GM03348 (cell line): ENCODE results near the gene BRSK2.

Experiments
- DNase-seq: peaks from one replicate; pipeline ENCODE4 v3.0.0; 2012; ENCODE audit warnings: low spot score

BRSK2 gene

DNA sequence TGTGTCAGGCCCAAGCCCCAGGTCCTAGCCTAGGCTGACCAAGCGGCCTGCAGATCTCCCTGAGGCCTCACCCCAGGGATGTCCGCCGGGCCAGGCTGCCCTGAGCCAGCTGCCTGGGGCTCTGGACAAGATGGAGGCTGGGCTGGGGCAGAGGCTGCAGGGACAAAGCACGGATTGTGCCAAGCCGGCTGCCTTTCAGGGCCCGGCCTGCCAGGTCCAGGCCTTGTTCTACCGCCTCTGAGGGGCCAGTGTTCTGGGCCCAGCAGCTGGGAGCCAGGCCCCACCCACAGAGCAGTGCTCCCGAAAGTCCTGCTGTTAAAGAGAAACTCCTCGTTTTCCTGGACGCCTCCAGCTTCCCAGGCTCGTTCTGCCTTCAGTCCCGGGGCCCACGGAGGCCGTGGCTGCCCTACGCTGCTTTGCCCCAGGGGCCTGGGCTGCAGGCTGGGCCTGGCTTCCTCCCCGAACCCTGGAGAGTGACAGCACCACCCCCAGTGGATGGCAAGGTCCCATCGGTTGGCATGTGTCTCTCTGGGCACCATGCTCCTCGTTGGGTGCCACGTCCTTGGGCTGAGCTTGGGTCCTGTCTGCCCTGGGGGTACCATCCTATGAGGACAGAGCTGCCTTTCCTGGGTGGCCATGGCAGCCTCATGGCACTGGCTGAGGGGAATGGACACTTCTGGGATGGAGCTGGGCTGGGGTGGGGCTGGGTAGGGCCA is 7.6 kb downstream of the BRSK2 start:
- no peak for DNase-seq

GRCh38 chr11:1397862-1398527 is 8.3 kb downstream of the BRSK2 start:
- DNase-seq = no peak

GRCh38 chr11:1398528-1399235 is 8.9 kb downstream of the BRSK2 start:
- DNase-seq = no peak

- no peak for DNase-seq
Measured at GRCh38 chr11:1399386-1400316, 9.9 kb downstream of the BRSK2 start.

DNA sequence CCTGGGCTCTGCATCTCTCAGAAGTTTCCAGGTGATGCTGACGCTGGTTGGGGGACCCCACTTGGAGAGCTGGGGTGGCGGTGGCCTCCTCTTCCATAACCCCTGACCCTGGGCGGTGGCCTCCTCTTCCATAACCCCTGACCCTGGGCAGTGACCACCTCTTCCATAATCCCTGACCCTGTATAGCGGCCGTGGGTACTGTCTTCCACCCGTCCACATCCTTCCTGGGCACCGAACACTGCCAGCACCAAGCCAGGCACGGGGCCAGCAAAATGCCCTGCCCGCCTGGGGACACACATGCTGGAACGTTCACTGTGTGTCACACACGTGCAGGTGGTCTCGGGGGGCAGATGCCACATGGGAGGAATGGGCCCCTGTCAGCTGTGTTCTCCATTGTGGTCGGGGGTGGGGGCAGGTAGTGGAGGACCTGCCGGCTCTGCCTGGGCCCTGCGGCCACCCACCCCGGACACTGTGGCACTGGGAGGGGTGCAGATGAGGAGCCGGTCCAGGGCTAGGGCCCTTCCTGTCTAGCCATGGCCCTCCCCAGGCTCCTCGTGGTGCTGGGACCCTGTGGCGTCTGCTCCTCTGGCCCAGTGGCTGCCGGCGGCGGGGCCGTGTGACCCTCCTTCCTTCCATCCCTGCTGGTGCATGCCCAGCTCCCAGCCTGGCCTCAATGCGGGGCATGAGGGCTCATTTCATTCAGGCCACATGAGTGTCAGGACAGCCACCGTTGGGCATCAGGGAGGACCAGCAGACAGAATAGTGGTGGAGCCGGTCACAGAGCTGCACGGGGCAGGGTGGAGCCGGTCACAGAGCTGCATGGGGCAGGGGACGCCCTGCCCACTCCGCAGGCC is 10.8 kb downstream of the BRSK2 start:
- DNase-seq = no peak

DNA sequence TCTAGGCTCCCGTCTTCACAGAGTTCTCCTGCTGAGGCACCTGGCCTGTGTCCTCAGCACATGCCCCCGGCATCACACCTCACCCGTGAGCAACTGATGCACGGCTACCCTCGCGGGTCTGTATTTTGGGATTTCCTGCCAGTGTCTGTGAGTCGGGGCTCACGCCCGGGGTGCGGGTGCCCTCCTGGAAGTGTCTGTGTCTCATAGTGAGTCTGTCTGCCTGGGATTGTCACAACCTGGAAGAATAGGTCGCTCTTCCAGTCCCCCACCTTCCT is 11.4 kb downstream of the BRSK2 start:
- no peak for DNase-seq

DNA sequence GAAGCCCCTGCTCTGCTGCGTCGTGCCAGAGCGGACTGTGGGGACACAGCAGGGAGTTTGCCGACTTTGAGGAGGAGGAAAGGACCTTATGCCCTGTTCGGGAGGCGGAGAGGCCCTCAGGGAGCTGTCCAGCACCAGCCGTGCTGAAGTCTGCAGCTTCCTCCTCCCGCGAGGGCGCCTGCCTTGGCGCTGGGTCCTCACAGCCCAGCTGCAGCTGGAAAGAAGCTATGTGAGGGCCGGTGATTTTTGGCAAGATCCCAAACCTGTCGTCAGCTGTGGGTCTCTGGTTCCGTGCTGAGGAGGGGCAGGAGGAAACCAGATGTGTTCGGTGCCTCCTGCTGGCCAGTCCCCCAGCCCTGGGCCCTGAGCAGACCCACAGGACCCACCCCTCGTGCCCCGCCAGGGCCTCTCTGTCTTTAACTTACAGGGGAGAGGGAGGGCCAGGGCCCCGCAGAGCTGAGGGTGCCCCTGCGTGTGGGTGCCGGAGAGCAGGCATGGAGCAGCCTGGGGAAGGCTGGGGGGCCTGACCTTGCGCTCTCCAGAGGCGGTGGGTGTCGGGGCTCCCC is 12.0 kb downstream of the BRSK2 start:
- DNase-seq = peak; percentile 90

GRCh38 chr11:1402355-1403077 is 12.8 kb downstream of the BRSK2 start:
- no peak for DNase-seq

GRCh38 chr11:1403078-1403620 is 13.4 kb downstream of the BRSK2 start:
- no peak for DNase-seq

- DNase-seq = no peak
Measured at GRCh38 chr11:1403721-1404460, 14.2 kb downstream of the BRSK2 start.

- DNase-seq = no peak
Measured at GRCh38 chr11:1404461-1405185, 14.9 kb downstream of the BRSK2 start.

- DNase-seq = no peak
Measured at GRCh38 chr11:1405186-1406020, 15.7 kb downstream of the BRSK2 start.

DNA sequence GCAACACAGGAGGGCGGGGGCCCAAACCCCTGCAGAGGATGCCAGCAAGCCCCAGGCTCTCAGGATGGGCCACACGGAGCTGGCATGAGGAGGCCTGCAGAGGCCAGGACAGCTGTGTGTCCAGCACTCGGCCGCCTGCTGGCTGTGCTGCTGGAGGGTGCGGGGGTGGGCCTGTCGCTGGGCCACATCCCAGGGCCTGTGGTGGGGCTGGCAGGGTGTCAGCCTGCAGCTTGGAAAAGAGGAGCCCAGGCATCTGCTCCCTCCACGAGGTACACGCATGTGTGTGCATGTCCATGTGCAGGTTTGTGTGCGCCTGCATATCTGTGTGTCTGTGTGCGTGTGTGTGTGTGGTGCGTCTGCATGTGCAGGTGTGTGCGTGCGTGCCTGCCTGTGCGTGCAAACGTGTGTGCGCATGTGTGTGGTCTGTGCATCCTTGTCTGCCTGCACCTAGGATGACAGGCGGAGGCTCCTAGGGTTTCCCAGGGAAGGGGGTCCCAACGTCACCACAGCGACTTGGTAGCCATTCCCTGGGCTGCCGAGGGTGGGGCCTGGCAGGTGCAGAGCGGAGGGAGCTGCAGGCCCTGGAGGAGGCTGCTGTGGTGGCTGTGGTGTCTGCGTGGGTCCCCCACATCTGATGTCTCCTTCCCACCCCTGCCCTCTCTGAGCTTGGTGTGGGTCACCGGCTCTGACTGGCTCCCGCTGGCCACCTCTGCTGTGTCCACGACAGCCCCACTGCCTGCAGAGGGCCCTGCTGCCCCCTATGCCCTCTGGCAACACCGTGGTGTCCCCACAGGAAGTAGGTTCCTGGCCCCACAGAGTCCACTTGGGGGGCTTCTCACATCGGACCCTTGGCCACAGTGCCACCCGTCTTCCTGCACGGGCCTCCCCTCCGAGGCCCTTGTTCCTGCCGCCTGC is 17.1 kb downstream of the BRSK2 start:
- no peak for DNase-seq

GRCh38 chr11:1407668-1408067 is 17.9 kb downstream of the BRSK2 start:
- DNase-seq = no peak

DNA sequence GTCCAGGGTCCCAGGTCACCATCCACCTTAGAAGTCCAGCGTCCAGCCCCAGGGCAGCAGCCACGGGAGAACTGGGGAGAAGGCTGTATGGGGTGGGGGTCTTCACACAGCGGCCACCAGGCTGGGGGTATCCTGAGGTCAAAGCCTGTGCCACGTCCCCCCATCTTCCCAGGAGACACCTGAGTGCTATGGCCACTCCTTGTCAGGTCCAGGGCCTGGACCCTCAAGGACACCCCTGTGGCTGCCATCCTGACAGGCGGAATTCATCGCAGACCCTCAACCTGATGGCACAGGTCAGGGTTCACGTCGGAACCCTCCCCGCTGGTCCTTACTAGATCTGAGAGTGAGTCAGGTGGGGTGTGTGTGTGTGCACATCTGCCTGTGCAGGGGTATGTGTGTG is 18.6 kb downstream of the BRSK2 start:
- DNase-seq = no peak

DNA sequence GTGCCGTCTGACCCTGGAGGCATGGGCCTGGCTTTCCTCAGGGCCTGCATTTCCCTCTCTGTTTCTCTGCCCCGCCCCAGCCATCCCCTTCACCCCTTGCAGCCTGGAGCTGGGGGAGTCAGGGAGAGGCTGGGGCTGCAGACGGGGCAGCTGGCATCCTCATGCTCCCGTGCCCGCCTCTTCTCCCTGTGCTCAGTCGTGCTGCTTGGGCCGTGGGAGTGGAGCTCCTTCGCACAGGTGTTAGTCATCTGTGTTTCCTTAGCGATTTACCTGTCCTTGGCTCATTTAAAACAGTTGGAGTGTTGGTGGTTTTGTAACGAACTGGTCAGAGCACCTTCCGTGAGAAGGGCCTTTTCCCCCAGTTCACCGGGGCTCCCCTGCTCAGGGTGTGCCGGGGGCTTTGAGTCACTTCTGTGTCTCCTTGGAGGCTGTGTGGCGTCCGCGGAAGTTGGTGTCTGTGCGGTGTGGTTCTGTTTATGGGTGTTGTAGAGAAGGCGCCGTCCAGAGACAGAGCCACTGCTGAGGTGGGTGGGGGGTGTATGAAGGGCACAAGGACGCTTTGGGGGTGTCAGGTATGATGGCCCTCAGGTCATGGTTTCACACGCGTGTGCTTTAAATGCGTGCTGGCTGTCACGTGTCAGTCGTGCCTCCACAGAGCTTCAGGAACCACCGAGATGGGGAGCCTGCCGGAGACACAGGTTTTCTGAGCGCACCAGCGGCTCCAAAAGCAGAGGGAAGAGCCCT is 19.5 kb downstream of the BRSK2 start:
- DNase-seq = no peak
